Kidney (tissue), 14 donors: Measurements from ENCODE around the gene CCR4. TPM values are rescaled to one million over a fixed set of nuclear protein-coding genes. Genes with fewer than 3 reads are reported as not detected.
"Not testable (repeated sequence)": the region's sequence is repeated elsewhere in the genome, so short reads cannot be mapped to it uniquely, and the experiment has no call there.

Experiments
- DNase-seq, 5 donors: peaks; one replicate each; pipeline ENCODE4 v3.0.0-alpha.2; 2013 to 2020
- FAIRE-seq: peaks from 2 replicates; lab custom pipeline; 2012; peaks lifted over from hg19 to GRCh38; lab: Jason Lieb, UNC
- H3K27ac ChIP-seq, 2 donors: one replicate each; pipeline ENCODE4 v1.7.0; 2013; ENCODE audit warnings: low read depth in 2 of 2, low read length in 2 of 2, inconsistent platforms in 1 of 2
- H3K27me3 ChIP-seq: one replicate; pipeline ENCODE4 v1.7.1; 2013; ENCODE audit warnings: low read length, inconsistent platforms; ENCODE audit not compliant: control insufficient read depth, insufficient read depth
- H3K36me3 ChIP-seq, 3 donors: one replicate each; pipeline versions ENCODE4 v1.7.0 to v1.7.1; 2013; ENCODE audit warnings: low read length in 3 of 3, control low read depth in 1 of 3, inconsistent platforms in 1 of 3; ENCODE audit not compliant: insufficient read depth in 3 of 3, control insufficient read depth in 2 of 3
- H3K4me1 ChIP-seq, 3 donors: one replicate each; pipeline versions ENCODE4 v1.7.0 to v1.7.1; 2013; ENCODE audit warnings: low read length in 3 of 3, inconsistent platforms in 1 of 3, low read depth in 1 of 3; ENCODE audit not compliant: control insufficient read depth in 2 of 3, insufficient read depth in 2 of 3
- H3K4me3 ChIP-seq, 3 donors: one replicate each; pipeline versions ENCODE4 v1.7.0 to v1.8.1; 2013; ENCODE audit warnings: low read length in 3 of 3, control low read depth in 1 of 3, inconsistent platforms in 1 of 3
- H3K9ac ChIP-seq, 3 donors: one replicate each; pipeline versions ENCODE4 v1.7.0 to v1.7.1; 2013; ENCODE audit warnings: low read length in 3 of 3, control low read depth in 1 of 3, inconsistent platforms in 1 of 3
- H3K9me3 ChIP-seq, 3 donors: one replicate each; pipeline versions ENCODE4 v1.7.0 to v1.7.1; 2013; ENCODE audit warnings: low read length in 3 of 3, control low read depth in 1 of 3, inconsistent platforms in 1 of 3; ENCODE audit not compliant: control insufficient read depth in 2 of 3, insufficient read depth in 1 of 3
- intact Hi-C: fragments of 100-400 bp; cut with DNase I; formaldehyde crosslinking; loops from one replicate; pipeline ENCODE4 v1.11.1; 2022
- polyA plus RNA-seq: library from polyadenylated mRNA; stranded (reverse); fragments of 350-450 nt; fragmentation: Illumina TruSeq; extraction: RNeasy Lipid Tissue Mini Kit (QIAGEN cat#74804); gene quantifications from one replicate; pipeline ENCODE4 v1.2.3, GENCODE V29; 2014; ENCODE audit warnings: low read depth, low replicate concordance; ENCODE audit not compliant: insufficient read depth
- total RNA-seq: library from RNA; stranded (reverse); fragmentation: NEBNext Ultra II Directional; extraction: Animal tissue kit (Norgen Biotek cat#: 25700); gene quantifications from one replicate; pipeline ENCODE4 v1.2.1, GENCODE V29; 2021
- TF ChIP-seq, protein P1 (sequence below): IDR thresholded peaks from 3 replicates; pipeline ENCODE4 v1.5.1; 2012; ENCODE audit warnings: mild to moderate bottlenecking, moderate library complexity, borderline replicate concordance; ENCODE audit not compliant: insufficient read depth; ENCODE audit errors: extremely low read depth
- donor health status: control.
- donor health status: control.
- donor health status: control.
- donor health status: control.
- donor health status: control.
- donor health status: DM: yes; HTN: yes; CAD: no.
- donor health status: Normal renal cell carcinoma (clear cell type).

Gene CCR4
- total and polyA plus RNA-seq, 2 donors from 2014 or later: 2.3 TPM; not detected in 1

- H3K9ac ChIP-seq: no peak overlapping the region
- no peaks in the 10 kb centered on the region for H3K27me3 ChIP-seq
- no peaks in the 10 kb centered on the region for H3K36me3 ChIP-seq
- TF ChIP-seq, protein P1, sequence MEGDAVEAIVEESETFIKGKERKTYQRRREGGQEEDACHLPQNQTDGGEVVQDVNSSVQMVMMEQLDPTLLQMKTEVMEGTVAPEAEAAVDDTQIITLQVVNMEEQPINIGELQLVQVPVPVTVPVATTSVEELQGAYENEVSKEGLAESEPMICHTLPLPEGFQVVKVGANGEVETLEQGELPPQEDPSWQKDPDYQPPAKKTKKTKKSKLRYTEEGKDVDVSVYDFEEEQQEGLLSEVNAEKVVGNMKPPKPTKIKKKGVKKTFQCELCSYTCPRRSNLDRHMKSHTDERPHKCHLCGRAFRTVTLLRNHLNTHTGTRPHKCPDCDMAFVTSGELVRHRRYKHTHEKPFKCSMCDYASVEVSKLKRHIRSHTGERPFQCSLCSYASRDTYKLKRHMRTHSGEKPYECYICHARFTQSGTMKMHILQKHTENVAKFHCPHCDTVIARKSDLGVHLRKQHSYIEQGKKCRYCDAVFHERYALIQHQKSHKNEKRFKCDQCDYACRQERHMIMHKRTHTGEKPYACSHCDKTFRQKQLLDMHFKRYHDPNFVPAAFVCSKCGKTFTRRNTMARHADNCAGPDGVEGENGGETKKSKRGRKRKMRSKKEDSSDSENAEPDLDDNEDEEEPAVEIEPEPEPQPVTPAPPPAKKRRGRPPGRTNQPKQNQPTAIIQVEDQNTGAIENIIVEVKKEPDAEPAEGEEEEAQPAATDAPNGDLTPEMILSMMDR: no peak
- H3K27ac ChIP-seq: no peak overlapping the region
- DNase-seq: peak in 3 of 5 donors; percentile 56 to 70 (median 57)
- no peaks in the 10 kb centered on the region for H3K4me1 ChIP-seq
- intact Hi-C loops: no loop called here
- H3K9me3 ChIP-seq: peaks cover 0 to 5% (median 0%) of the 10 kb centered on the region in 3 donors
- no peak for FAIRE-seq
- no peak overlapping the region for H3K4me3 ChIP-seq
Measured at GRCh38 chr3:32968166-32968919, 16.9 kb downstream of the CCR4 start.

- DNase-seq (no peak), FAIRE-seq (no peak)
- Histone ChIP-seq H3K9ac (no peak overlapping the region), H3K4me1 (no peaks in the 10 kb centered on the region), H3K27ac (no peak overlapping the region), H3K9me3 (peaks cover 0 to 5% (median 0%) of the 10 kb centered on the region in 3 donors), H3K4me3 (no peak overlapping the region), H3K36me3 (no peaks in the 10 kb centered on the region), H3K27me3 (no peaks in the 10 kb centered on the region)
- TF ChIP-seq, protein P1: no peak
- intact Hi-C loops: no loop called here
Measured at GRCh38 chr3:32968920-32969389, 17.5 kb downstream of the CCR4 start.

- H3K4me3 ChIP-seq: no peak overlapping the region
- H3K27me3 ChIP-seq: no peaks in the 10 kb centered on the region
- H3K27ac ChIP-seq: no peak overlapping the region
- H3K4me1 ChIP-seq: no peaks in the 10 kb centered on the region
- peaks cover 0 to 5% (median 0%) of the 10 kb centered on the region in 3 donors for H3K9me3 ChIP-seq
- H3K9ac ChIP-seq: no peak overlapping the region
- TF ChIP-seq, protein P1: no peak
- intact Hi-C loops: no loop called here
- DNase-seq: no peak
- H3K36me3 ChIP-seq: no peaks in the 10 kb centered on the region
- FAIRE-seq: no peak
Measured at GRCh38 chr3:32969656-32970055, 18.2 kb downstream of the CCR4 start.

DNA sequence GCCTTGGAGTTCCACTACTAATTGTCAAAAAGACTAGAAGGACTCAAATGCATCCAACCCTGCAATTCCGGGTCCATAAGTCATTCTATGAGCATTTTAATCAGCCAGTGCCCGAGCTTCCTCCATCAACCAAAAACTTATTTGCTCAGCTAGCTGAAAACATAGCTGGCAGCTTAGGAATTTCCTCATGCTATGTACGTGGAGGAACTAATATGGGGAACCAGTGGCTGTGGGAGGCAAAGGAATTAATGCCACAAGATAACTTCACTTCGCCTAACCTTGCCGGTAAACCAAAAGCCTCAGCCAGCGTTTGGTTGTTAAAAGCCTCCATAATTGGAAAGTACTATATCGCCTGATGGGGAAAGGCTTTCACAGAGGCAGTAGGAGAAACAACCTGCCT lies 19.8 kb downstream of the CCR4 start:
- DNase-seq, H3K27ac ChIP-seq, intact Hi-C loops, H3K4me3 ChIP-seq, FAIRE-seq, H3K9me3 ChIP-seq, H3K27me3 ChIP-seq, H3K9ac ChIP-seq, H3K4me1 ChIP-seq, H3K36me3 ChIP-seq: not testable (repeated sequence)
